Measurements from ENCODE around the gene RPRD1B.

DNA sequence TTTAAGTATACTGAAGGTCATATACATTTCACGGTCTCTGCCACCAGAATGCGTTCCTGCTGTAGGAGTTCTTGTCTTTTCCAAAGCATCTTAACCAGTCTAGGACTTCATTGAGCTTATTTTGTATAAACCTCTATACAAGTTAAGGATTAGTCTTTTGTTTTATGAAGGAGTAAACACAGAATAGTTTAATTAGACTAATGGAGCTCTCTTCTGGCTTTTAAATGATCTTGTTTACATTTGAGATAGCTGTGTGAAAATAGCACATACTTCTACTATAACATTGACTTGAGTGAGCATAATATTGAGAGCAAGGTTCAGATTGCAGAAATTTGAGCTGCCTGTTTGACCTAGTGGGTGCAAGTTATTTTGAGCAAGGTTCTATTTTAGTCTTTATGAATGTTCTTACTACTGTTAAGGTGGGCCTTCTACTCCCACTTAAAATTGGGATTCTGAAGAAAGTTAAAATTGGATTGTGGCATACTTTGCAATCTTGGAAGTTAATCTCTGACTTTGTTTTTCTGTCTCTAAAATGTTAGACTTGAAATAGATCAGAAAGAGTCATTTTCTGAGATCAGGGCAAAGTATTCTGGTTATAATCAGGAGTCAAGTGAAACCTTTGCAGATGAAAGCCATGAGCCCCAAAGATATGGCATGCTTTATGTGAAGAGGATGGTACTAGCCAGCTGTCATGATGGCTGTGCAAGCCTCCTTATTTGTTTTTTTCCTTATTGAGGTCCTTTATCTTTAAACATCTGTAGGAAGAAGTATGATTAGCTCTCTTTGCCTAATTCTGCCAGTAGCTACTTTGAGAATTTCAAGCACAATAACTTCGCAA is 41.8 kb downstream of the RPRD1B start:
- no peak for TF ChIP-seq POLR2A (IDR thresholded peaks at IDR 0.05; ENCODE audit: low read depth, low read length)
- no peak for TF ChIP-seq CTCF (IDR thresholded peaks at IDR 0.05; ENCODE audit: extremely low read depth in 1 of 2, insufficient read depth in 1 of 2, low read depth in 1 of 2, low read length in 2 of 2)
- TF ChIP-seq POLR2AphosphoS5 (IDR thresholded peaks at IDR 0.05; ENCODE audit: insufficient read depth, low read depth, low read length): no peak
- no peak for TF ChIP-seq EZH2 (IDR thresholded peaks at IDR 0.05; ENCODE audit: borderline replicate concordance, low read depth, low read length, severe bottlenecking)
- no peak for TF ChIP-seq GATA2 (IDR thresholded peaks at IDR 0.05; ENCODE audit: insufficient read depth, insufficient read length, low read depth, low read length)
- TF ChIP-seq, protein P1, sequence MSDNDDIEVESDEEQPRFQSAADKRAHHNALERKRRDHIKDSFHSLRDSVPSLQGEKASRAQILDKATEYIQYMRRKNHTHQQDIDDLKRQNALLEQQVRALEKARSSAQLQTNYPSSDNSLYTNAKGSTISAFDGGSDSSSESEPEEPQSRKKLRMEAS (IDR thresholded peaks at IDR 0.05; ENCODE audit: insufficient read depth, insufficient read length): no peak
- no peak for TF ChIP-seq MYC (IDR thresholded peaks at IDR 0.05; ENCODE audit: low read depth, low read length)
- TF ChIP-seq FOS (IDR thresholded peaks at IDR 0.05; ENCODE audit: borderline replicate concordance, insufficient read depth, low read length): no peak
